Gastrocnemius medialis (tissue), 4 donors: Measurements from ENCODE around the gene PSMB8. TPM values are rescaled to one million over a fixed set of nuclear protein-coding genes. Genes with fewer than 3 reads are reported as not detected.
A peak's percentile ranks its signal among the peaks of the same experiment; 100 is the strongest.

Source experiments
- ATAC-seq, 2 donors: fragments of 150-250 bp; one replicate each; pipeline ENCODE4 v1.9.1; 2016
- DNase-seq, 2 donors: peaks; one replicate each; pipeline ENCODE4 v3.0.0-alpha.2; 2019
- H3K27ac ChIP-seq, 4 donors: fragments of 200-600 bp; sonication (generic); 1 replicate in 1 of 4; 2 replicates in 3 of 4; pipeline ENCODE4 v1.5.1; 2016 to 2018; ENCODE audit warnings: mild to moderate bottlenecking in 2 of 4, moderate library complexity in 1 of 4
- H3K27me3 ChIP-seq, 3 donors: fragments of 200-600 bp; sonication (generic) in 2 of 3; 1 replicate in 1 of 3; 2 replicates in 2 of 3; pipeline versions ENCODE4 v1.5.1 to v1.6.0; 2016 to 2019; ENCODE audit warnings: mild to moderate bottlenecking in 1 of 3, moderate library complexity in 1 of 3
- H3K36me3 ChIP-seq, 2 donors: fragments of 200-600 bp; sonication (generic) in 1 of 2; one replicate each; pipeline ENCODE4 v1.5.1; 2017 to 2018
- H3K4me1 ChIP-seq, 2 donors: fragments of 200-600 bp; sonication (generic) in 1 of 2; one replicate each; pipeline ENCODE4 v1.5.1; 2016 to 2017; ENCODE audit warnings: mild to moderate bottlenecking in 2 of 2
- H3K4me3 ChIP-seq, 4 donors: fragments of 200-600 bp; sonication (generic) in 3 of 4; 1 replicate in 1 of 4; 2 replicates in 3 of 4; pipeline ENCODE4 v1.5.1; 2016 to 2019; ENCODE audit warnings: mild to moderate bottlenecking in 2 of 4
- H3K9me3 ChIP-seq, 3 donors: fragments of 200-600 bp; sonication (generic) in 2 of 3; 1 replicate in 1 of 3; 2 replicates in 2 of 3; pipeline ENCODE4 v1.5.1; 2016 to 2019
- POLR2A ChIP-seq, 2 donors: fragments of 450-650 bp; IDR thresholded peaks; one replicate each; pipeline ENCODE4 v1.6.1; 2017; ENCODE audit warnings: antibody characterized with exemption in 2 of 2, mild to moderate bottlenecking in 2 of 2, moderate library complexity in 2 of 2
- in situ Hi-C, 4 donors: fragments of 200-750 bp; cut with MboI; loops; one replicate each; pipeline versions ENCODE4 v1.15.0 to v1.8.0; 2017; ENCODE audit warnings: low sequenced_read_pairs in 4 of 4
- intact Hi-C: fragments of 100-400 bp; cut with DNase I; formaldehyde crosslinking; loops from one replicate; pipeline ENCODE4 v1.15.1; 2023; ENCODE audit warnings: low total_unique reads
- total RNA-seq, 4 donors: library from RNA; depleted of rRNA; stranded (reverse); fragments of >200 nt; gene quantifications; one replicate each; pipeline versions ENCODE4 v1.1.0 to v1.2.3, GENCODE V29; 2016
- TF ChIP-seq, protein P1 (sequence below), 5 experiments: fragments of 450-650 bp in 3 of 5; fragments of 200-600 bp in 2 of 5; sonication (generic) in 2 of 5; IDR thresholded peaks in 4 of 5; conservative IDR thresholded peaks in 1 of 5; 1 replicate in 4 of 5; 2 replicates in 1 of 5; pipeline ENCODE4 v1.5.1; 2016 to 2019; ENCODE audit warnings: antibody characterized with exemption in 5 of 5, mild to moderate bottlenecking in 3 of 5, moderate library complexity in 3 of 5

Gene PSMB8
- total RNA-seq, 4 donors from 2014 or later, result 7.0 to 20.2 (median 9.2) TPM

DNA sequence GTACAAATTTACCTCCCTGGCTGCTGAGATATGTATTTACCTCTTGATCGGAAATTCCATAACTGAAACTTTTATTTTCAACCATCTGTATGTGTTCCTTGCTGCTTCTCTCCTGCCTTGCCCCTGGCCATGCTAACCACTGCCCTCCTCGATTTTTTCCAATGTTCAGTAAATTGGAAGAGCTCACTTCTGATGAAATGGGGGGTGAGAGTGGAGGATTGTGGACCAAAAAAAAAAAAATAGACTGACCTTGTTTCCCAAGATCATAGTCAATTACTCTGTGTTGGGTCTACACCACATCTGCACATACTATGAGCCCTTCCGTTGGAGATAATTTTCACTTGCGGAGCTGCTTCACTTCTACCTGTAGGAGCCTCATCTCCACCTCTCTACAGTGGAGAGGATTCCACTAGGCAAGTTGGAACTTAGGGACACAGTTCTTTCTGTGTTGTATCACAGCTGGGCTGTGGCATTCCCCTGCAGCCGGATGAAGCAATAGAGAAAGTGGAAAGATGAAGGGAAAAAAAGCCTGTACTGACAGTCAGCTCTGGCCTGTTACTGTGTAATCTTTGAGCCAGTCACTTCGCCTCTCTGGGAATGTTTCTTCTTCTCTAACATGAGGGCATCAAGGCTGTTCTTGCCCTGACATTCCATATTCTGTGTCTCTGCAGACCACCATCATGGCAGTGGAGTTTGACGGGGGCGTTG lies 11.8 kb upstream of the PSMB8 start:
- DNase-seq (no peak), ATAC-seq (no peak)
- Histone ChIP-seq H3K9me3 (no peaks in the 10 kb centered on the region), H3K27ac (peak overlapping the region; percentile 98 to 99 (median 99)), H3K4me1 (peaks cover 12 to 19% of the 10 kb centered on the region in 2 donors), H3K4me3 (peak overlapping the region in 1 of 4 donors; percentile 99), H3K36me3 (peaks cover 0 to 5% of the 10 kb centered on the region in 2 donors), H3K27me3 (no peaks in the 10 kb centered on the region)
- intact Hi-C loops, result no loop called here
- in situ Hi-C loops, result no loop called here
- no peak for TF ChIP-seq POLR2A (IDR thresholded peaks at IDR 0.05)
- TF ChIP-seq, protein P1, sequence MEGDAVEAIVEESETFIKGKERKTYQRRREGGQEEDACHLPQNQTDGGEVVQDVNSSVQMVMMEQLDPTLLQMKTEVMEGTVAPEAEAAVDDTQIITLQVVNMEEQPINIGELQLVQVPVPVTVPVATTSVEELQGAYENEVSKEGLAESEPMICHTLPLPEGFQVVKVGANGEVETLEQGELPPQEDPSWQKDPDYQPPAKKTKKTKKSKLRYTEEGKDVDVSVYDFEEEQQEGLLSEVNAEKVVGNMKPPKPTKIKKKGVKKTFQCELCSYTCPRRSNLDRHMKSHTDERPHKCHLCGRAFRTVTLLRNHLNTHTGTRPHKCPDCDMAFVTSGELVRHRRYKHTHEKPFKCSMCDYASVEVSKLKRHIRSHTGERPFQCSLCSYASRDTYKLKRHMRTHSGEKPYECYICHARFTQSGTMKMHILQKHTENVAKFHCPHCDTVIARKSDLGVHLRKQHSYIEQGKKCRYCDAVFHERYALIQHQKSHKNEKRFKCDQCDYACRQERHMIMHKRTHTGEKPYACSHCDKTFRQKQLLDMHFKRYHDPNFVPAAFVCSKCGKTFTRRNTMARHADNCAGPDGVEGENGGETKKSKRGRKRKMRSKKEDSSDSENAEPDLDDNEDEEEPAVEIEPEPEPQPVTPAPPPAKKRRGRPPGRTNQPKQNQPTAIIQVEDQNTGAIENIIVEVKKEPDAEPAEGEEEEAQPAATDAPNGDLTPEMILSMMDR (IDR thresholded peaks at IDR 0.05 in 4 of 5, conservative IDR thresholded peaks at IDR 0.05 in 1 of 5), result no peak

DNA sequence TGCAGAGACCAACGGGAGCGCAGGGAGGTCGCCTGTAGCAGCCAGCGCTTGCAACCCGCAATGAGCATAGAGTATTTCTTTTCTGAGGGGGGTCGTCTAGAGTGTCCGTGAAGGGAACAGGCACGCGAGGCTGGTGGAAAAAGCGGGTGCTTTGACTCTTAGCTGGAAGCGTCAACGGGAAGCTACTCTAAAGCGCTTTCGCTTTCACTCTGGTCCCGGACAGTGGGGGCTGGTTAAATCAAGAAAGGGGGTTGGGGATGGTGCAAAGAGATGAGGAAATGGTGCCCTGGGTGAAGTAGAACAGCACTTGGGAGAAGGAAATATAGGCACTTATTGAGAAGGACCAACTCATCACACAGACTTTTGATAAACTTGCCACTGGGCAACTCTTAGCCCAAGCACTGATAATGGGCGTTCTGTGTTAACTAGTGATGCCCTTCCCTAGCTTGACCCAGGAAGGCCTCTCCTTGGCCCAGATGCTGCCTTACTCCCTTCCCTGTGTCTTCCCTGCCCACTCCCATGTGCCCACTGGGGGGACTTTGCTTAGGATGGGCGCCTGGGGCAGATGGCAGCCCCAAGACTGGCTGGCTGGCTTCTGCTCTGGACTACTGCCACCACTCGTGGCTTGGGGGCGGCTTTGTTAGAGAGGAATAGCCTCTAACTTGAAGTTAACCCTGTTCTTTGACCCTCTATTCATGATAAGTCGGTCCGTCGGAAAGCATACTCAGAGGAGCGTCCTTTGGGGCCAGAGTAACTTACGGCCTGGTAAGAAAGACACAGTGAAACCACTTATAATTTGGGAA lies 10.7 kb upstream of the PSMB8 start:
- no peak for DNase-seq

DNA sequence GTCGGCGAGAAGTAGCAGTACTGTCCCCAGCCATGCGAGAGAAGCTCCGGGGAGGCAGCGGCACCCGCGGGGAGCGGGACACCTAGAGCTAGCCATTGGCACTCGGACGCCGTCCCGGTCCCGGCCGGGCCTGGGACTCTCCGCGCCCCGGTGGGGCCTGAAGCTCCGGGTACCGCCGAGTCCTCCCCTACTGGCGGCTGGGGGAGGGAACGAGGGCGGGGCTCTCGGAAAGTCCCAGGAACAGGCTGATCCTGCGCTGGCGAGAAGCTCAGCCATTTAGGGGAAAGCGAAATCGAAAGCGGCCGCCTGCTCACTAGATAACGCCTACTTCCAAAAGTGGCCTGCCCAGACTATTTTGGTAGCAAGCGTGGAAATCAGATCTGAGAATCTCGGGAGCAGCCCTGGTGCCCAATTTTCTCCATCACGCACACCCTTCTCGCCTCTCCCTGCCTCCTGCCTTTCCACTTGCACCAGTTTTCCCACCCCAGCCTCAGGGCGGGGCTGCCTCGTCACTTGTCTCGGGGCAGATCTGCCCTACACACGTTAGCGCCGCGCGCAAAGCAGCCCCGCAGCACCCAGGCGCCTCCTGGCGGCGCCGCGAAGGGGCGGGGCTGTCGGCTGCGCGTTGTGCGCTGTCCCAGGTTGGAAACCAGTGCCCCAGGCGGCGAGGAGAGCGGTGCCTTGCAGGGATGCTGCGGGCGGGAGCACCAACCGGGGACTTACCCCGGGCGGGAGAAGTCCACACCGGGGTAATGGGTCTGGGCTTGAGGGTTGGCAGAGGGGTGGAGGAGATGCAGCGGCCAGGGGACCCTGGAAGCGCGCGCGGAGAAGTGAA lies 9.9 kb upstream of the PSMB8 start, which contains the start of the genes PSMB9 and TAP1:
TSS of gene PSMB9 (plus strand) at position 652 of the 835 bp plus-strand sequence. CDS start at position 690, 38 bp downstream.
TSS of gene TAP1 (minus strand) at position 164 of the 835 bp plus-strand sequence. CDS start at position 96, 68 bp downstream.
- Histone ChIP-seq H3K4me1 (peaks cover 12 to 19% of the 10 kb centered on the region in 2 donors), H3K4me3 (peak within 1 kb of the TSS; percentile 85 to 99 (median 96)), H3K9me3 (no peaks in the 10 kb centered on the region), H3K27me3 (no peaks in the 10 kb centered on the region), H3K27ac (peak within 1 kb of the TSS; percentile 98 to 99 (median 99)), H3K36me3 (peaks cover 0 to 22% of the 10 kb centered on the region in 2 donors)
- ATAC-seq, result peak; percentile 94 to 95
- peak; percentile 94 to 95 for DNase-seq
- in situ Hi-C loops (no loop called here), intact Hi-C loops (loop anchor here (1.0 kb wide), 3 partner anchors 9 to 15 kb away; partner anchors contain the start of genes PSMB8 and TAP2)
- TF ChIP-seq, protein P1 (IDR thresholded peaks at IDR 0.05 in 4 of 5, conservative IDR thresholded peaks at IDR 0.05 in 1 of 5), result peak; percentile 83 to 90 (median 89)
- peak; percentile 89 to 92 for TF ChIP-seq POLR2A (IDR thresholded peaks at IDR 0.05)

More for the DNA sequence above, 10.7 kb upstream of the PSMB8 start:
- TF ChIP-seq, protein P1 (IDR thresholded peaks at IDR 0.05 in 4 of 5, conservative IDR thresholded peaks at IDR 0.05 in 1 of 5), result no peak
- no peak for TF ChIP-seq POLR2A (IDR thresholded peaks at IDR 0.05)
- intact Hi-C loops, result loop anchor here (1.0 kb wide), 2 partner anchors 14 to 16 kb away; partner anchors contain the start of gene TAP2
- peaks cover 12 to 19% of the 10 kb centered on the region in 2 donors for H3K4me1 ChIP-seq
- in situ Hi-C loops, result no loop called here
- peak; percentile 10 to 16 for ATAC-seq
- H3K27me3 ChIP-seq, result no peaks in the 10 kb centered on the region
- H3K9me3 ChIP-seq, result no peaks in the 10 kb centered on the region
- H3K4me3 ChIP-seq, result peak overlapping the region; percentile 85 to 99 (median 96)
- peak overlapping the region; percentile 98 to 99 (median 99) for H3K27ac ChIP-seq
- H3K36me3 ChIP-seq, result peaks cover 0 to 16% of the 10 kb centered on the region in 2 donors
